HG03432 (cell line): ENCODE results near the gene FARP2.

ENCODE experiments used
- ATAC-seq: cut with Tn5 transposase; IDR thresholded peaks from one replicate; pipeline ENCODE4 v1.9.1; 2021; ENCODE audit warnings: mild to moderate bottlenecking, moderate library complexity; ENCODE audit not compliant: unreplicated experiment

Gene FARP2

GRCh38 chr2:241485172-241485911, 129.3 kb downstream of the FARP2 start:
- no peak for ATAC-seq

- no peak for ATAC-seq
These were observed 133.0 kb downstream of the FARP2 start for GRCh38 chr2:241489088-241489487.

- ATAC-seq = no peak
These were observed 133.9 kb downstream of the FARP2 start for GRCh38 chr2:241489733-241490680.

- no peak for ATAC-seq
These were observed 134.9 kb downstream of the FARP2 start for GRCh38 chr2:241490825-241491506.

- ATAC-seq = no peak
These were observed 135.6 kb downstream of the FARP2 start for GRCh38 chr2:241491549-241492173.

- ATAC-seq = no peak
These were observed 136.1 kb downstream of the FARP2 start for GRCh38 chr2:241492174-241492565.

- ATAC-seq = no peak
These were observed 137.0 kb downstream of the FARP2 start for GRCh38 chr2:241493092-241493491.

- no peak for ATAC-seq
These were observed 138.3 kb downstream of the FARP2 start for GRCh38 chr2:241494311-241494908.

GRCh38 chr2:241495172-241496002, 139.3 kb downstream of the FARP2 start:
- ATAC-seq = no peak

GRCh38 chr2:241496003-241496707, 140.1 kb downstream of the FARP2 start:
- no peak for ATAC-seq

- no peak for ATAC-seq
These were observed 141.1 kb downstream of the FARP2 start for GRCh38 chr2:241496904-241497877.

GRCh38 chr2:241498115-241499070, 142.3 kb downstream of the FARP2 start:
- no peak for ATAC-seq

GRCh38 chr2:241499146-241499965, 143.3 kb downstream of the FARP2 start:
- no peak for ATAC-seq

GRCh38 chr2:241500016-241500415, 143.9 kb downstream of the FARP2 start:
- ATAC-seq = no peak

- no peak for ATAC-seq
These were observed 144.4 kb downstream of the FARP2 start for GRCh38 chr2:241500431-241500975.
